Measurements from ENCODE around the gene KHDC1L. TPM values are rescaled to one million over a fixed set of nuclear protein-coding genes. Genes with fewer than 3 reads are reported as not detected.

KHDC1L gene
- total and polyA plus RNA-seq, 2 of the 13 experiments (the other 11 are each of a cell fraction or from before 2014, with no cell fraction given): not detected

GRCh38 chr6:73236144-73236750 is 11.0 kb upstream of the KHDC1L start:
- DNase-seq (ENCODE audit: low spot score) (no peak), ATAC-seq (no peak), FAIRE-seq (no peak)
- H4K20me1 ChIP-seq (ENCODE audit: insufficient read depth, low read length): no peaks in the 10 kb centered on the region
- H3K9ac ChIP-seq (ENCODE audit: insufficient read depth, low read depth, low read length): no peak overlapping the region
- H3K79me2 ChIP-seq (ENCODE audit: insufficient read depth, low read length): no peaks in the 10 kb centered on the region
- in situ Hi-C loops (cut with HindIII; ENCODE audit: extremely low pct_ligation_motif_present, low pct_unique_long_range_greater_than_20kb) (no loop called here), intact Hi-C loops (cut with micrococcal nuclease; ENCODE audit: unreplicated experiment) (no loop called here)
- H3K36me3 ChIP-seq (replicated peaks in 1 of 2; ENCODE audit: control insufficient read depth in 1 of 2, insufficient read depth in 2 of 2, low read length in 2 of 2): no peaks in the 10 kb centered on the region
- WGBS (ENCODE audit: low lambda C conversion rate): 6% methylated on average over 5 of the region's 5 CpGs
- CTCF ChIA-PET (ENCODE audit: low intra/inter-chr PET ratio, low total read pairs): no interaction called here
- H3K4me1 ChIP-seq (ENCODE audit: insufficient read depth, low read length): no peaks in the 10 kb centered on the region
- H3K4me3 ChIP-seq (replicated peaks in 1 of 3; ENCODE audit: insufficient read depth in 1 of 3, low read depth in 2 of 3, low read length in 3 of 3): no peak overlapping the region
- H3K27ac ChIP-seq (ENCODE audit: extremely low read length, insufficient read depth, low read length): no peak overlapping the region
- POLR2A ChIA-PET: no interaction called here
- no TSS peak for BruUV-seq (replicated peaks)
- H3K27me3 ChIP-seq (ENCODE audit: control insufficient read depth in 1 of 2, insufficient read depth in 2 of 2, low read length in 2 of 2): no peaks in the 10 kb centered on the region
- H3K9me3 ChIP-seq (ENCODE audit: low read length): no peaks in the 10 kb centered on the region
- no peak for TF ChIP-seq ZFP62 (CRISPR knock-in tag; IDR thresholded peaks at IDR 0.05)
- TF ChIP-seq ZNF446 (CRISPR knock-in tag; IDR thresholded peaks at IDR 0.05): no peak
- TF ChIP-seq GZF1 (CRISPR knock-in tag; IDR thresholded peaks at IDR 0.05): no peak
- no peak for TF ChIP-seq ZNF383 (CRISPR knock-in tag; IDR thresholded peaks at IDR 0.05; ENCODE audit: borderline replicate concordance)
- no peak for TF ChIP-seq TBL1XR1 (IDR thresholded peaks at IDR 0.05; ENCODE audit: borderline replicate concordance, low read length, partially characterized antibody)
- TF ChIP-seq ZNF274 (CRISPR knock-in tag; IDR thresholded peaks at IDR 0.05): no peak
- no peak for TF ChIP-seq ZNF740 (CRISPR knock-in tag; IDR thresholded peaks at IDR 0.05)
- no peak for TF ChIP-seq KAT8 (CRISPR knock-in tag; IDR thresholded peaks at IDR 0.05)
- TF ChIP-seq ZNF557 (CRISPR knock-in tag; IDR thresholded peaks at IDR 0.05): no peak
- no peak for TF ChIP-seq ZFX (CRISPR knock-in tag; IDR thresholded peaks at IDR 0.05; ENCODE audit: low read depth)
- TF ChIP-seq ZNF10 (CRISPR knock-in tag; IDR thresholded peaks at IDR 0.05; ENCODE audit: borderline replicate concordance, low read depth): no peak
- no peak for TF ChIP-seq ZMAT5 (CRISPR knock-in tag; IDR thresholded peaks at IDR 0.05; ENCODE audit: borderline replicate concordance, low read depth)
- no peak for TF ChIP-seq ZNF34 (CRISPR knock-in tag; IDR thresholded peaks at IDR 0.05; ENCODE audit: borderline replicate concordance)
- H2AFZ ChIP-seq (ENCODE audit: low read length): no peak overlapping the region
- H3K4me2 ChIP-seq (ENCODE audit: low read depth, low read length): no peak overlapping the region

All from HepG2 (cell line).